Activated naive CD4-positive, alpha-beta T cell treated with anti-CD3 and anti-CD28 coated beads, Interleukin-2, amount 50 U/mL, for 72 hours (primary cell): Measurements from ENCODE around the gene STRN4. TPM values are rescaled to one million over a fixed set of nuclear protein-coding genes. Genes with fewer than 3 reads are reported as not detected.

Experiments
- ATAC-seq, 2 donors: fragments of 150-1000 bp; cut with Tn5 transposase; 2 replicates each; pipeline ENCODE4 v1.10.0; 2021; ENCODE audit warnings: mild to moderate bottlenecking in 2 of 2, moderate library complexity in 2 of 2
- DNase-seq, 2 donors: peaks; one replicate each; pipeline ENCODE4 v3.0.0; 2021 to 2022; ENCODE audit warnings: low spot score in 2 of 2
- H3K27ac Mint-ChIP-seq, 2 donors: one replicate each; pipeline ENCODE4 v1.8.0; 2022; ENCODE audit warnings: mild to moderate bottlenecking in 2 of 2, mixed read lengths in 2 of 2
- H3K36me3 Mint-ChIP-seq, 2 donors: one replicate each; pipeline ENCODE4 v1.8.0; 2022; ENCODE audit warnings: mixed read lengths in 2 of 2
- H3K9me3 Mint-ChIP-seq, 2 donors: one replicate each; pipeline ENCODE4 v1.8.0; 2022; ENCODE audit warnings: mixed read lengths in 2 of 2
- total RNA-seq, 2 donors: library from RNA; stranded (reverse); gene quantifications; one replicate each; pipeline ENCODE4 v1.2.3, GENCODE V29; 2022

Gene STRN4
- total RNA-seq, 2 donors from 2014 or later, result 67.3 to 117 TPM

- ATAC-seq (no peak), DNase-seq (no peak)
- Mint-ChIP-seq H3K9me3 (no peaks in the 10 kb centered on the region), H3K36me3 (no peaks in the 10 kb centered on the region), H3K27ac (no peak overlapping the region)
Measured at GRCh38 chr19:46736531-46737297, 9.5 kb downstream of the STRN4 start.

- DNase-seq (no peak), ATAC-seq (no peak)
- Mint-ChIP-seq H3K36me3 (no peaks in the 10 kb centered on the region), H3K9me3 (no peaks in the 10 kb centered on the region), H3K27ac (no peak overlapping the region)
Measured at GRCh38 chr19:46733690-46734292, 12.5 kb downstream of the STRN4 start.

GRCh38 chr19:46732966-46733689 is 13.1 kb downstream of the STRN4 start:
- DNase-seq (no peak), ATAC-seq (no peak)
- Mint-ChIP-seq H3K27ac (no peak overlapping the region), H3K36me3 (no peaks in the 10 kb centered on the region), H3K9me3 (no peaks in the 10 kb centered on the region)

- Mint-ChIP-seq H3K9me3 (no peaks in the 10 kb centered on the region), H3K36me3 (no peaks in the 10 kb centered on the region), H3K27ac (peak overlapping the region; percentile 46 to 85)
- ATAC-seq (no peak), DNase-seq (no peak)
Measured at GRCh38 chr19:46732172-46732938, 13.9 kb downstream of the STRN4 start.

- H3K36me3 Mint-ChIP-seq, result no peaks in the 10 kb centered on the region
Measured at GRCh38 chr19:46731584-46731983, 14.7 kb downstream of the STRN4 start.

GRCh38 chr19:46731007-46731501 is 15.2 kb downstream of the STRN4 start:
- peak overlapping the region; percentile 46 to 85 for H3K27ac Mint-ChIP-seq
- H3K9me3 Mint-ChIP-seq, result no peaks in the 10 kb centered on the region

More at GRCh38 chr19:46731584-46731983, 14.7 kb downstream of the STRN4 start:
- DNase-seq (no peak), ATAC-seq (no peak)
- Mint-ChIP-seq H3K9me3 (no peaks in the 10 kb centered on the region), H3K27ac (peak overlapping the region; percentile 46 to 85)

GRCh38 chr19:46730595-46730994 is 15.7 kb downstream of the STRN4 start:
- H3K36me3 Mint-ChIP-seq, result peaks cover 0 to 7% of the 10 kb centered on the region in 2 donors

More at GRCh38 chr19:46731007-46731501, 15.2 kb downstream of the STRN4 start:
- peaks cover 0 to 2% of the 10 kb centered on the region in 2 donors for H3K36me3 Mint-ChIP-seq
- no peak for DNase-seq
- ATAC-seq, result peak in 1 of 2 donors; percentile 39

GRCh38 chr19:46730187-46730586 is 16.1 kb downstream of the STRN4 start:
- Mint-ChIP-seq H3K27ac (no peak overlapping the region), H3K9me3 (no peaks in the 10 kb centered on the region), H3K36me3 (peaks cover 0 to 9% of the 10 kb centered on the region in 2 donors)
- no peak for ATAC-seq
- DNase-seq, result no peak

More at GRCh38 chr19:46730595-46730994, 15.7 kb downstream of the STRN4 start:
- no peak for DNase-seq
- no peak overlapping the region for H3K27ac Mint-ChIP-seq
- ATAC-seq, result no peak
- no peaks in the 10 kb centered on the region for H3K9me3 Mint-ChIP-seq

GRCh38 chr19:46729696-46730095 is 16.6 kb downstream of the STRN4 start:
- H3K36me3 Mint-ChIP-seq, result peaks cover 0 to 9% of the 10 kb centered on the region in 2 donors
- no peaks in the 10 kb centered on the region for H3K9me3 Mint-ChIP-seq
- ATAC-seq (no peak), DNase-seq (no peak)
- no peak overlapping the region for H3K27ac Mint-ChIP-seq

- DNase-seq (peak; percentile 73 to 90), ATAC-seq (peak; percentile 83 to 87)
- H3K9me3 Mint-ChIP-seq, result no peaks in the 10 kb centered on the region
- peak overlapping the region in 1 of 2 donors; percentile 91 for H3K27ac Mint-ChIP-seq
- H3K36me3 Mint-ChIP-seq, result peaks cover 0 to 9% of the 10 kb centered on the region in 2 donors
Measured at GRCh38 chr19:46728693-46729339, 17.4 kb downstream of the STRN4 start.

- H3K36me3 Mint-ChIP-seq, result peaks cover 0 to 9% of the 10 kb centered on the region in 2 donors
- H3K27ac Mint-ChIP-seq, result no peak overlapping the region
- ATAC-seq (no peak), DNase-seq (no peak)
- H3K9me3 Mint-ChIP-seq, result no peaks in the 10 kb centered on the region
Measured at GRCh38 chr19:46728208-46728607, 18.0 kb downstream of the STRN4 start.

- no peak for ATAC-seq
- no peak for DNase-seq
- peak overlapping the region; percentile 20 to 39 for H3K27ac Mint-ChIP-seq
- peaks cover 0 to 9% of the 10 kb centered on the region in 2 donors for H3K36me3 Mint-ChIP-seq
- H3K9me3 Mint-ChIP-seq, result no peaks in the 10 kb centered on the region
Measured at GRCh38 chr19:46727757-46728156, 18.5 kb downstream of the STRN4 start.

GRCh38 chr19:46726971-46727501 is 19.2 kb downstream of the STRN4 start:
- Mint-ChIP-seq H3K9me3 (no peaks in the 10 kb centered on the region), H3K36me3 (peaks cover 3 to 9% of the 10 kb centered on the region in 2 donors), H3K27ac (peak overlapping the region in 1 of 2 donors; percentile 20)
- ATAC-seq (no peak), DNase-seq (no peak)

GRCh38 chr19:46726551-46726950 is 19.7 kb downstream of the STRN4 start:
- peaks cover 6 to 9% of the 10 kb centered on the region in 2 donors for H3K36me3 Mint-ChIP-seq
- no peak for DNase-seq
- H3K27ac Mint-ChIP-seq, result peak overlapping the region in 1 of 2 donors; percentile 69
- no peak for ATAC-seq
- H3K9me3 Mint-ChIP-seq, result no peaks in the 10 kb centered on the region

- no peak for DNase-seq
- H3K27ac Mint-ChIP-seq, result peak overlapping the region; percentile 16 to 43
- H3K36me3 Mint-ChIP-seq, result peaks cover 6 to 9% of the 10 kb centered on the region in 2 donors
Measured at GRCh38 chr19:46725859-46726393, 20.3 kb downstream of the STRN4 start.

More at GRCh38 chr19:46725859-46726393, 20.3 kb downstream of the STRN4 start:
- H3K9me3 Mint-ChIP-seq, result no peaks in the 10 kb centered on the region
- no peak for ATAC-seq
